ENCODE data around the gene ARMC7.
A peak's percentile ranks its signal among the peaks of the same experiment; 100 is the strongest.
"Not testable (repeated sequence)": the region's sequence is repeated elsewhere in the genome, so short reads cannot be mapped to it uniquely, and the experiment has no call there.

Gene ARMC7

DNA sequence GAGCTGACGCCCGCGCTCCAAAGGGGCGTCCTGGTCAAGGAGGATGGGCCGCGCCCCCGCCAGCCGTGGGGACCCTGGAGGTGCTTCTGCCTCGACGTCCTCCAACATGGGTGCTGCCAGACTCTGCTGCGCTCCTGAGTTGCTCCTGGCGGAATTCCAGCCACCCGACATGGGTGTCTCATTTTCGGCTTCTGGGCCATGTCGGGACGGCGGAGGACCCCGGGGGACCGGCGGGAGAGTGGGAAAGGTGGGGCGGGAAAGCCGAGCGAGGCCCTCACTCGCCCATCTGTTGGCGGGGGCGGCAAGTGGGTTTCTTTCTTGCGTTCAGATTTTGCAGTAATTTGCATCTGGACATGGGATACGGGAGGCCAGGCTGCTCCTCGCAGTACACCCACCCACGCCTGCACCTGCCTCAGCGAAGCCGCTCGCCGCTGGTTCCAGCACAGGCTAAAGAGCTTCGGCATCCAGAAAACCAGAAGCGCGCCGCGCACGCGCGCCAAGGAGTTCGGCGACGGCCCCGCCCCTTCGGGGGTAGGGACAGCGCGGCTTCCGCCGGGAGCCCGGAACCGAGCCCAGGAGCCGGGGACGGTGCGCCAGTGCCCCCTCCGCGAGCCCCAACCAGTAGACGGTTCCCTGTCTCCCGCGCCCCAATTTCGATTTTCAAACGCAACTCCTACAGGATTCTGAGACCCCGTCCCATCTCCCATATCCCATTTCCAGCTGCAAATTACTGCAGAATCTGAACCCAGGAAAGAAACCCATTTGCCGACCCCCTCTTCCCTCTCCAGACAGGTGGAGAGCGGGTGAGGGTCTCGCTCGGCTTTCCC is at the start of gene ARMC7:
ARMC7 (plus strand) TSS at position 563 of the 827 bp plus-strand sequence. CDS start 320 bp downstream, outside the sequence.
- peaks cover 14% of the 10 kb centered on the region for H3K36me3 Mint-ChIP-seq (ENCODE audit: low read depth)
- H3K9me3 Mint-ChIP-seq, result no peaks in the 10 kb centered on the region
- H3K4me1 Mint-ChIP-seq (ENCODE audit: low read depth), result peaks cover 26% of the 10 kb centered on the region
- peaks cover 2% of the 10 kb centered on the region for H3K27me3 Mint-ChIP-seq (ENCODE audit: low read depth)
- H3K27ac Mint-ChIP-seq, result peak within 1 kb of the TSS; percentile 83
- peak within 1 kb of the TSS; percentile 94 for H3K4me3 Mint-ChIP-seq

DNA sequence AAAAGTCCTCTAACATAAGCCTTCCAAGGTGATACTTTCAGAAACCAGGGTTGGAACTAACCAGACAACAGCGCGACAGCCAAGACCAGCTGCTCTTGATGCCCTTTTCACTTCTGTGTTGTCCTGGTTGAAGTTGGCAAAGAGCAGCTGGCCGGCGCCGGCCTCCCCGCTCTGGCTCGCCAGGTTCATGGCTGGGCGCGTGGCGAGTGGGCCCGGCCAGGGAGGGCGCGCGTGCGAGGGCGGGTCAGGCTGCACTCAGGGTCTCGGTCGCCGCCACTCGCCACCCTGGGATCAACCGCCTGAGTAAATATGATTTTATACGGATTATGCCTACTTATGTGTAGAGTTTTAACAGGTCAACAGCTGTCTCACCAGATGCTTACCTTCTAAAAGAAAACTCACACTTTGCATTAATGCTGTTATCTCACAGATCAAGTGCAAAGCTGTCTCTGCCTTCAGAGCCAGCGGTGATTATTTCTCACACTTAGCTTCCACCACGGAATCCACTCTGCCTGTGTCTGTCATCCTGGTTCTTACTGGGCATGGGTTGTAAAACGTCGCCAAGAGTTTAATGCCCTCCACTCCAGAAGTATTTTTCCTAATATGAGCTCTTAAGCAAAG is 49.2 kb upstream of the ARMC7 start:
- Mint-ChIP-seq H3K36me3 (ENCODE audit: low read depth) (peaks cover 36% of the 10 kb centered on the region), H3K4me1 (ENCODE audit: low read depth) (peaks cover 13% of the 10 kb centered on the region), H3K27me3 (ENCODE audit: low read depth) (no peaks in the 10 kb centered on the region), H3K9me3 (no peaks in the 10 kb centered on the region), H3K27ac (no peak overlapping the region), H3K4me3 (no peak overlapping the region)

DNA sequence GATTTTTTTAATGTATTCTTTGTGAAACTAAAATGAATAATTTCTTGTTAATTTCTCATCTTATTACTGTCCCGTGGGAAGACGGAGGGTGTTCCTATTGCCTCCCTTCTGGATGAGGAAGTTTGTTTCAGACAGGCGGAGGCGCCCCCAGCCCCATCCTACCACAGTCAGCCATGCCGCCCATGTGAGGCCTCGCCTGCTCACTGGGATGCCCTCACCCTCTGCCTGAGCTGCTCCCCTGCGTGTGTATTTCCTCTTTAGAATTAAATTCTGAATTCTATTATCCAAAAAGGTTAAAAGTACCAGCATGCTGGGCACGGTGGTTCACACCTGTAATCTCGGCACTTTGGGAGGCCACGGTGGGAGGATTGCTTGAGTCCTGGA is 48.7 kb upstream of the ARMC7 start:
- no peaks in the 10 kb centered on the region for H3K27me3 Mint-ChIP-seq (ENCODE audit: low read depth)
- peaks cover 17% of the 10 kb centered on the region for H3K4me1 Mint-ChIP-seq (ENCODE audit: low read depth)
- H3K36me3 Mint-ChIP-seq (ENCODE audit: low read depth), result peaks cover 34% of the 10 kb centered on the region
- no peaks in the 10 kb centered on the region for H3K9me3 Mint-ChIP-seq
- H3K4me3 Mint-ChIP-seq, result no peak overlapping the region
- no peak overlapping the region for H3K27ac Mint-ChIP-seq

GRCh38 chr17:75061618-75062017 is 48.2 kb upstream of the ARMC7 start:
- Mint-ChIP-seq H3K36me3 (ENCODE audit: low read depth) (peaks cover 29% of the 10 kb centered on the region), H3K9me3 (no peaks in the 10 kb centered on the region), H3K4me3 (no peak overlapping the region), H3K27me3 (ENCODE audit: low read depth) (no peaks in the 10 kb centered on the region), H3K27ac (no peak overlapping the region), H3K4me1 (ENCODE audit: low read depth) (peaks cover 17% of the 10 kb centered on the region)

DNA sequence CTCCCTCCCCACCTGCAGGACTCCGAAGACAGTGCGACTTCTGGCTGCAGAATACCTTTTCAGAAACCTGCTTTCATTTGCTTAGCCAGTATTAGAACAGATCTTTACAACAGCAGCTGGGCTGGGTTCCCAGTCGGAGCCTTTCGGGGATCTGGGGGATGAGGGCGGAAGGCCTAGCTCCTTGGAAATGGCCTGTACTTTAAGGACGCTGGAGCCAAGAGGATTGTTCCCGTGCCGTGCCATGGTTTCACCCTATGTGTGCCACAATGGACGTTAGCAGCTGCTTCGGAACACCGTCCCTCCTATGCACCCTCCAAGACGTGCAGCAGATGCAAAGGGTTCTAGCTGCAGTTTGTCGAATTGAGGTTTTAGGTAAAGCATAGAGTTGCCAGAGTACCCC is 46.6 kb upstream of the ARMC7 start:
- H3K27me3 Mint-ChIP-seq (ENCODE audit: low read depth), result no peaks in the 10 kb centered on the region
- peaks cover 31% of the 10 kb centered on the region for H3K36me3 Mint-ChIP-seq (ENCODE audit: low read depth)
- H3K9me3 Mint-ChIP-seq, result no peaks in the 10 kb centered on the region
- H3K27ac Mint-ChIP-seq, result no peak overlapping the region
- H3K4me1 Mint-ChIP-seq (ENCODE audit: low read depth), result peaks cover 23% of the 10 kb centered on the region
- H3K4me3 Mint-ChIP-seq, result no peak overlapping the region

GRCh38 chr17:75063626-75064025 is 46.1 kb upstream of the ARMC7 start:
- Mint-ChIP-seq H3K36me3 (ENCODE audit: low read depth) (peaks cover 31% of the 10 kb centered on the region), H3K27ac (no peak overlapping the region), H3K9me3 (no peaks in the 10 kb centered on the region), H3K27me3 (ENCODE audit: low read depth) (no peaks in the 10 kb centered on the region), H3K4me3 (no peak overlapping the region), H3K4me1 (ENCODE audit: low read depth) (peaks cover 23% of the 10 kb centered on the region)

DNA sequence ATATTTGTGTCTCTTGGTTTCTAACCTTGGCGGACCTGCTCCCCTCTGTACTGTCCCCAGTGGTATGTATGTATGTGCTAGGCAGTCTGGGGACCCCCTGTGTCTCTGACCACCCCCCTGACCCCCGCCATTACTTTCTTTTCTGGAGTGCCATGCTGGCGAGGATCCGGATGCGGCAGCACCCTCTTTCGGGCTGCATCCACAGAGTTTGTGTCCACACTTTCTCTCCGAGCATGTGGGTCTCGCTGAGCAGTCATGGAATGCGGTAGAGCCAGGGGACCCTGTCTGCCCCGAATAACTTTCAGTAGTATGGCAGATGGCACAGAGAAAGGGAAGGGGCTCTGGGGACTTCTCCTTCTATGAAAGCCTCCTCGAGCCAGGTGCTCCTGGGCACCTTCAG is 45.7 kb upstream of the ARMC7 start:
- Mint-ChIP-seq H3K27me3 (ENCODE audit: low read depth) (no peaks in the 10 kb centered on the region), H3K9me3 (no peaks in the 10 kb centered on the region), H3K4me3 (no peak overlapping the region), H3K27ac (no peak overlapping the region), H3K36me3 (ENCODE audit: low read depth) (peaks cover 31% of the 10 kb centered on the region), H3K4me1 (ENCODE audit: low read depth) (peaks cover 26% of the 10 kb centered on the region)

DNA sequence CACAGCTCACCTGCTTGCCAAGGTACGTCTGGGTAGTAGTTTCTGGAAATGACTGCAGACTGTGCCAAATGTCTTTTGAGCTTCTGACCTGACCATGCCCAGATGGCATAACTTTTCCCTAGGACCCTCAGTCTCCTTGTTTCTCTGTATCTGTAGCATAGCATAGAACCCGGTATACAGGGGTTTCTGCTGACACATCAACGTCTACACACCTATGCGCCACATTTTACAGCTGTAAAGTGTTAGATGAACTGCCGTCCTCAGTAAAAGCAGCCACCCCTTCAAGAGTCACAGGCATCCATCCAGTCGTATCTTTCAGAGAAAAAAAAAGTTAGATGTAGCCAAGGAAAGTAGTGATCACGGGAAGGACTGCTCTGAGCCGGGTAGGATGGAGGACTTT is 45.3 kb upstream of the ARMC7 start:
- H3K27me3 Mint-ChIP-seq (ENCODE audit: low read depth), result no peaks in the 10 kb centered on the region
- peaks cover 31% of the 10 kb centered on the region for H3K36me3 Mint-ChIP-seq (ENCODE audit: low read depth)
- peaks cover 26% of the 10 kb centered on the region for H3K4me1 Mint-ChIP-seq (ENCODE audit: low read depth)
- H3K27ac Mint-ChIP-seq, result no peak overlapping the region
- H3K9me3 Mint-ChIP-seq, result no peaks in the 10 kb centered on the region
- no peak overlapping the region for H3K4me3 Mint-ChIP-seq

DNA sequence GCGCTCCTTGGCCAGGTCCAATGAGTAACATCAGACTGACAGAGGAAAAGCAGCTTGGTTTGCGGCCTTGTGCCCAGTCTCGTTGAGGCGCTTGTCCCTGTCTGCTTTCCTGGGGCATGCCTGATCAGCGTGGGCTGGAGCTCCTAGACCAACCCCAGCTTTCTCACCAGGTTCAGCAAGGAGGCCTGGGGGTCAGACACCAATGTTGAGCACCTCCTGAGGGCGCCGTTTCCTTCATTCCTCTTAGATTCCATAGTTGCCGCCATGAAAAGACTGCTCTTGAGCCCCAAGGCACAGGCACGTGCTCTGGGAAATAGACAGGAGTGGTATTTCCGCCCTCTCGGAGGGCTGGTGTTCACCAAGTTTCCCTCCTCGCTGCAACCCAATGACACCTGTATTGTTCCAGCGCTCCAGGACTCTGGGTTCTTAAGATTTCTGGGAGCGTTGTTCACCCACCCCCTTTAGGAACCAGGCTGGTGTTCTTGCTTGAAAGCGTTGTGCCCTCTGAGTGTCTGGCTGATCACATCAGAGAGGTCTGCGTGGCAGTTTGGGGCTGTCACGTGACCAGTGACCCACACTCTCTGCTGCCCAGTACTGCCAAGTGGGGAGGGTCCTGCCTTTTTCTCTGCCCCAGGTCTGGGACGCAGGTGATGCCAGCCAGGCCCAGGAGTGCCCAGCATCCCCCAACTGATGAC is 44.8 kb upstream of the ARMC7 start:
- peaks cover 28% of the 10 kb centered on the region for H3K36me3 Mint-ChIP-seq (ENCODE audit: low read depth)
- peaks cover 24% of the 10 kb centered on the region for H3K4me1 Mint-ChIP-seq (ENCODE audit: low read depth)
- H3K9me3 Mint-ChIP-seq, result no peaks in the 10 kb centered on the region
- H3K4me3 Mint-ChIP-seq, result no peak overlapping the region
- H3K27me3 Mint-ChIP-seq (ENCODE audit: low read depth), result no peaks in the 10 kb centered on the region
- no peak overlapping the region for H3K27ac Mint-ChIP-seq

GRCh38 chr17:75065562-75066151 is 44.1 kb upstream of the ARMC7 start:
- H3K36me3 Mint-ChIP-seq (ENCODE audit: low read depth), result peaks cover 25% of the 10 kb centered on the region
- peaks cover 24% of the 10 kb centered on the region for H3K4me1 Mint-ChIP-seq (ENCODE audit: low read depth)
- H3K4me3 Mint-ChIP-seq, result peak overlapping the region; percentile 15
- H3K27ac Mint-ChIP-seq, result peak overlapping the region; percentile 65
- H3K27me3 Mint-ChIP-seq (ENCODE audit: low read depth), result no peaks in the 10 kb centered on the region
- H3K9me3 Mint-ChIP-seq, result no peaks in the 10 kb centered on the region

DNA sequence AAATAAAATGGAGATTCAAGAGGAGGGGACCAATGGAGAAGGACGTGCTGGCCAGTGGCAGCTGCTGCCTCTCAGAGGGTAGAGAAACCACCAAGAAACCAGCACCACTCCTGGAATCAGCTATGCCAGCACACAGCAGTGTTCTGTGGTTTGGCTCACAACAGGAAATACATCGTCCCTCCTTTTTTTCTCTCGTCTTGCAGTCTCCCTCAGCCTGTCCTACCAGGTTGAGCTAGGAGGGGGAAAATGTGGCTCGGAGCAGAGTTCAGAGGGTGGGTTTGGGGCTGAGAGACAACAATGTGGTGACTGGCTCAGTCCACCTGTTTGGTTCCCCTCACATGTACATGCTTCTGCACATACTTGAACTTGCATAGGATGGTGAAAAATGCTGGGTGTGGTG is 41.9 kb upstream of the ARMC7 start:
- H3K4me3 Mint-ChIP-seq, result peak overlapping the region; percentile 63
- no peaks in the 10 kb centered on the region for H3K27me3 Mint-ChIP-seq (ENCODE audit: low read depth)
- H3K9me3 Mint-ChIP-seq, result no peaks in the 10 kb centered on the region
- peak overlapping the region; percentile 77 for H3K27ac Mint-ChIP-seq
- peaks cover 13% of the 10 kb centered on the region for H3K36me3 Mint-ChIP-seq (ENCODE audit: low read depth)
- peaks cover 24% of the 10 kb centered on the region for H3K4me1 Mint-ChIP-seq (ENCODE audit: low read depth)

DNA sequence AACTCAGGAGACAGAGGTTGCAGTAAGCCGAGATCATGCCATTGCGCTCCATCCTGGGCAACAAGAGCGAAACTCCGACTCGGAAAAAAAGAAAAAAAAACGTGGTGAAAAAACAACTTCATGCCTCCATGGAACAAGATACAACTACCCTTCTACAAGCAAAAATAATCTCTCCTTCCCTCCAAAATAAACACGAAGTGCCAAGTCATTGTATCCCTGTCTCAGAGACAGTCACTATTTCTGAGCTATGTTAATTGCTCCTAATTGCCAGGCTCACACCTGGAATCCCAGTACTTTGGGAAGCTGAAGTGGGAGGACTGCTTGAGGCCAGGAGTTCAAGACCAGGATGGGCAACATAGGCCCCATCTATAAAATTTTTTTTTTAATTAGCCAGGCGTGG is 41.0 kb upstream of the ARMC7 start:
- H3K4me3 Mint-ChIP-seq, result no peak overlapping the region
- H3K27me3 Mint-ChIP-seq (ENCODE audit: low read depth), result no peaks in the 10 kb centered on the region
- peaks cover 24% of the 10 kb centered on the region for H3K4me1 Mint-ChIP-seq (ENCODE audit: low read depth)
- H3K27ac Mint-ChIP-seq, result peak overlapping the region; percentile 65
- peaks cover 11% of the 10 kb centered on the region for H3K36me3 Mint-ChIP-seq (ENCODE audit: low read depth)
- H3K9me3 Mint-ChIP-seq, result no peaks in the 10 kb centered on the region

DNA sequence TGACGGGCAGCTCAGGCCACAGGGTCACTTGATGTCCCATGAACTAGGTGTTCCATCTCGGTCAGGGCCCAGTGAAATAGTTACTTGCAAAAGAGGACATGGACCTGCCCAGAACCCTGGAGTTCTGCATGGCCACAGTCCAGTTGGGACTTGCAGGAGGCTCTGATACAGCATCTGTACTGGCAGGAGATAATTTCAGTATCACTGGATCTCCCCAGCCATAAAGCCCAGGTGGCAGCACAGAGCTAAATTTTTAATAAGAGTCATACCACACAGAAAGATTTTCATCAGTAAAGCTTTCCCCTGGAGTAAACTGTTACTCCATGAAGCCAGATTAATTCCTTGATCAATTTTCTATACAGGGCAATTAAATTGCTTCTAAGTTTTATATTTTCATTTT is 40.0 kb upstream of the ARMC7 start:
- peaks cover 24% of the 10 kb centered on the region for H3K4me1 Mint-ChIP-seq (ENCODE audit: low read depth)
- H3K4me3 Mint-ChIP-seq, result no peak overlapping the region
- peaks cover 3% of the 10 kb centered on the region for H3K36me3 Mint-ChIP-seq (ENCODE audit: low read depth)
- H3K27me3 Mint-ChIP-seq (ENCODE audit: low read depth), result no peaks in the 10 kb centered on the region
- no peak overlapping the region for H3K27ac Mint-ChIP-seq
- no peaks in the 10 kb centered on the region for H3K9me3 Mint-ChIP-seq

- not testable (repeated sequence) for H3K9me3 Mint-ChIP-seq; H3K27me3 Mint-ChIP-seq (ENCODE audit: low read depth); H3K36me3 Mint-ChIP-seq (ENCODE audit: low read depth); H3K4me3 Mint-ChIP-seq; H3K27ac Mint-ChIP-seq
- H3K4me1 Mint-ChIP-seq (ENCODE audit: low read depth), result peaks cover 11% of the 10 kb centered on the region
Observed at GRCh38 chr17:75071478-75072271, 38.1 kb upstream of the ARMC7 start.

Data from T-helper 1 cell treated with Interleukin-12 subunit alpha and Interleukin-12 subunit beta and Interleukin-4 antibody, amounts not matched to agents 30 μg/mL and 1 μg/mL, for 36 hours (primary cell).